A673 (cell line): ENCODE data around the gene RYR1. TPM values are rescaled to one million over a fixed set of nuclear protein-coding genes. Genes with fewer than 3 reads are reported as not detected.
A peak's percentile ranks its signal among the peaks of the same experiment; 100 is the strongest.

ENCODE experiments used
- BruUV-seq: library from RNA; stranded (reverse); fragments of 400-500 nt; replicated peaks from 2 replicates; lab custom pipeline; 2021; lab: Mats Ljungman, UMichigan
- CTCF ChIA-PET: fragments of 300-600 bp; sonication (Branson Sonifier 250); formaldehyde crosslinking; loops from one replicate; lab custom pipeline; 2022; ENCODE audit warnings: antibody characterized with exemption; lab: Charles Lee
- POLR2A ChIA-PET: fragments of 300-600 bp; sonication (Branson Sonifier 250); formaldehyde crosslinking; loops from one replicate; lab custom pipeline; 2022; ENCODE audit warnings: antibody characterized with exemption; ENCODE audit not compliant: low non-redundant PET; lab: Charles Lee
- DNase-seq: peaks from one replicate; pipeline ENCODE4 v3.0.0-alpha.2; 2015; ENCODE audit warnings: low spot score
- H3K27ac ChIP-seq: fragments of 200-600 bp; sonication (generic); 2 replicates; pipeline ENCODE4 v1.5.1; 2016; ENCODE audit warnings: mixed run types, low read depth, mild to moderate bottlenecking, mixed read lengths, antibody characterized with exemption, low read length; ENCODE audit not compliant: poor library complexity, severe bottlenecking
- H3K27me3 ChIP-seq: fragments of 200-600 bp; sonication (generic); replicated peaks from 2 replicates; pipeline ENCODE4 v1.6.1; 2017; ENCODE audit warnings: mixed run types, low read depth, mild to moderate bottlenecking, mixed read lengths, antibody characterized with exemption, low read length; ENCODE audit not compliant: insufficient read depth, poor library complexity
- H3K36me3 ChIP-seq: fragments of 200-600 bp; sonication (generic); 2 replicates; pipeline ENCODE4 v1.6.1; 2016; ENCODE audit warnings: mixed run types, mild to moderate bottlenecking, mixed read lengths, antibody characterized with exemption, low read length; ENCODE audit not compliant: insufficient read depth, poor library complexity, severe bottlenecking
- H3K4me1 ChIP-seq: fragments of 200-600 bp; sonication (generic); 2 replicates; pipeline ENCODE4 v1.6.1; 2017; ENCODE audit warnings: mixed run types, mild to moderate bottlenecking, mixed read lengths, antibody characterized with exemption, low read length; ENCODE audit not compliant: insufficient read depth, poor library complexity, severe bottlenecking
- H3K4me3 ChIP-seq: fragments of 200-600 bp; sonication (generic); 2 replicates; pipeline ENCODE4 v1.5.1; 2016; ENCODE audit warnings: low read depth, mixed run types, mild to moderate bottlenecking, mixed read lengths, low read length; ENCODE audit not compliant: poor library complexity, severe bottlenecking
- H3K9me3 ChIP-seq: fragments of 200-600 bp; sonication (generic); 2 replicates; pipeline ENCODE4 v1.6.1; 2016; ENCODE audit warnings: mixed run types, low read depth, mild to moderate bottlenecking, mixed read lengths, antibody characterized with exemption, low read length; ENCODE audit not compliant: poor library complexity, severe bottlenecking
- EZH2 ChIP-seq: fragments of 200-600 bp; sonication (generic); IDR thresholded peaks from 2 replicates; pipeline ENCODE4 v1.6.1; 2017; ENCODE audit warnings: borderline replicate concordance, low read depth, mild to moderate bottlenecking, mixed read lengths, antibody characterized with exemption, low read length; ENCODE audit not compliant: poor library complexity, severe bottlenecking
- intact Hi-C: fragments of 100-400 bp; cut with micrococcal nuclease; formaldehyde crosslinking; loops from one replicate; pipeline ENCODE4 v1.10.0; 2022; ENCODE audit not compliant: unreplicated experiment
- total RNA-seq: library from RNA; stranded (reverse); gene quantifications from 2 replicates; pipeline ENCODE4 v1.2.3, GENCODE V29; 2021
- TF ChIP-seq, protein P1 (sequence below): fragments of 300-800, 200-600 bp; sonication (generic); conservative IDR thresholded peaks from 2 replicates; pipeline ENCODE4 v1.5.1; 2017; ENCODE audit warnings: low read depth, mild to moderate bottlenecking, antibody characterized with exemption, low read length, moderate library complexity, mixed read lengths

The RYR1 gene
- total RNA-seq, 1 experiment from 2014 or later = 0.28 TPM

DNA sequence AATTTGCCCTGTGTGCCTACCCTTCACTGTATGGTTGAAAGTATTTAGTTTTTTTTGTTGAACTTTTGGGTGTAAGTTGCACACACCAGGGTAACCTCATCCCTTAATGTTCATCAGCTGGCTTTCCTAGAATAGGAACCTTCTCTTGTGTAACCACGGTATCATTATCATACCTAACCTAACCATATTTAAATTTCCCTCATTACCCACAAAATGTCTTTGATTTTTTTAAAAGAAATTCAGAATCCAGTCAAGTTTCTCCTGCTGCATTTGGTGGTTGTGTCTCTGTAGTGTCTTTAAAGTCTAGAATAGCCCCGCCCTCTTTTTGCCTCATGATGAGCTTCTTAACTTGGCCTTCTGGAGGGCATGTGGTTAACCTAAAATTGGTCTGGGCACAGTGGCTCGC, 80.3 kb downstream of the RYR1 start:
- intact Hi-C loops = loop anchor here (10.0 kb wide), 2 partner anchors 121 to 421 kb away; partner anchors contain the start of genes MRPS12 and SARS2
- POLR2A ChIA-PET = no interaction called here
- no peaks in the 10 kb centered on the region for H3K4me1 ChIP-seq

DNA sequence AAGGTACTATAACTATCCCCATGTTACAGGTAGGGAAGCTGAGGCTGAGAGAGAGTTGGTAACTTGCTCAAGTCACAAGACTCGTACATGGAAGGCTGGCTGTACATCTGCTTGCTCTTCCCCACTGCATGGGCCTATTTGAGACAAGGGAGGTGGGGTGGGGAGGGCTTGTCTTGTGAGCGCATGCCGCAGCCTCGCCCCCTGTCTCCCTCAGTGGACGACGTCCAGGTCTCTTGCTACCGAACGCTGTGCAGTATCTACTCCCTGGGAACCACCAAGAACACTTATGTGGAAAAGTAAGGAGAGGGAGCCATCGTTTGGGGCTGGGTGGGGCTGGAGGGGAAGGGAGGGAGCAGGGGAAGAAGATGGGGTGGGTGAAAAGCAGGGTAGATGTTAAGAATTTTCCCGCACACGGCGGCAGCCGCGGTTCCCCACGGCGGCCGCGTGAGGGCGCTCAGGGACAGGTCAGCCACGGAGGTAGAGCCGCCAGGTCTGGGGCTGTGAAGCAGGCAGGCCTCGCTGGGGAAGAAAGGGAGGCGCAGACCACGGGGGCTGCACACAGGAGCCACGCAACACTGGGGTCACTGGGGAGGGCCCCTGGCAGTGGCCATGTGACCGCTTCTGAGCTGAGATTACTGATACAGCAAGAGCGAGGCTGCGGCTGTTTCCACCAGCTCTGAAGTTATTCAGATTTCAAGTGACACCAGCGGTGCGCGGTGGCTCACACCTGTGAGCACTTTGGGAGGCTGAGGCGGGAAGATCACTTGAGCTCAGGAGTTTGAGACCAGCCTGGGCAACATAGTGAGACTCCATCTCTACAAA, 81.5 kb downstream of the RYR1 start:
- DNase-seq = peak; percentile 68
- Histone ChIP-seq H3K9me3 (no peaks in the 10 kb centered on the region), H3K4me3 (no peak overlapping the region), H3K4me1 (no peaks in the 10 kb centered on the region), H3K27me3 (no peaks in the 10 kb centered on the region), H3K36me3 (no peaks in the 10 kb centered on the region), H3K27ac (no peak overlapping the region)
- ChIA-PET POLR2A (no interaction called here), CTCF (interaction anchor here (0.5 to 1.5 kb wide), 3 partner anchors 40 to 120 kb away, joined by 3 read pairs; partner anchors contain the start of gene FAM98C)
- no peak for TF ChIP-seq EZH2
- TF ChIP-seq, protein P1, sequence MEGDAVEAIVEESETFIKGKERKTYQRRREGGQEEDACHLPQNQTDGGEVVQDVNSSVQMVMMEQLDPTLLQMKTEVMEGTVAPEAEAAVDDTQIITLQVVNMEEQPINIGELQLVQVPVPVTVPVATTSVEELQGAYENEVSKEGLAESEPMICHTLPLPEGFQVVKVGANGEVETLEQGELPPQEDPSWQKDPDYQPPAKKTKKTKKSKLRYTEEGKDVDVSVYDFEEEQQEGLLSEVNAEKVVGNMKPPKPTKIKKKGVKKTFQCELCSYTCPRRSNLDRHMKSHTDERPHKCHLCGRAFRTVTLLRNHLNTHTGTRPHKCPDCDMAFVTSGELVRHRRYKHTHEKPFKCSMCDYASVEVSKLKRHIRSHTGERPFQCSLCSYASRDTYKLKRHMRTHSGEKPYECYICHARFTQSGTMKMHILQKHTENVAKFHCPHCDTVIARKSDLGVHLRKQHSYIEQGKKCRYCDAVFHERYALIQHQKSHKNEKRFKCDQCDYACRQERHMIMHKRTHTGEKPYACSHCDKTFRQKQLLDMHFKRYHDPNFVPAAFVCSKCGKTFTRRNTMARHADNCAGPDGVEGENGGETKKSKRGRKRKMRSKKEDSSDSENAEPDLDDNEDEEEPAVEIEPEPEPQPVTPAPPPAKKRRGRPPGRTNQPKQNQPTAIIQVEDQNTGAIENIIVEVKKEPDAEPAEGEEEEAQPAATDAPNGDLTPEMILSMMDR = peak; percentile 92
- intact Hi-C loops = loop anchor here (10.0 kb wide), 2 partner anchors 120 to 420 kb away; partner anchors contain the start of genes MRPS12 and SARS2
- no TSS peak for BruUV-seq

More for the DNA sequence above, 80.3 kb downstream of the RYR1 start:
- Histone ChIP-seq H3K4me3 (no peak overlapping the region), H3K27ac (no peak overlapping the region), H3K9me3 (no peaks in the 10 kb centered on the region), H3K36me3 (no peaks in the 10 kb centered on the region), H3K27me3 (no peaks in the 10 kb centered on the region)
- DNase-seq = no peak
- BruUV-seq = no TSS peak
- CTCF ChIA-PET = interaction anchor here (0.5 to 0.8 kb wide), 3 partner anchors 10 to 111 kb away, joined by 3 to 6 read pairs (median 4); partner anchors contain the start of gene FAM98C
- TF ChIP-seq EZH2 = no peak
- TF ChIP-seq, protein P1 = no peak

DNA sequence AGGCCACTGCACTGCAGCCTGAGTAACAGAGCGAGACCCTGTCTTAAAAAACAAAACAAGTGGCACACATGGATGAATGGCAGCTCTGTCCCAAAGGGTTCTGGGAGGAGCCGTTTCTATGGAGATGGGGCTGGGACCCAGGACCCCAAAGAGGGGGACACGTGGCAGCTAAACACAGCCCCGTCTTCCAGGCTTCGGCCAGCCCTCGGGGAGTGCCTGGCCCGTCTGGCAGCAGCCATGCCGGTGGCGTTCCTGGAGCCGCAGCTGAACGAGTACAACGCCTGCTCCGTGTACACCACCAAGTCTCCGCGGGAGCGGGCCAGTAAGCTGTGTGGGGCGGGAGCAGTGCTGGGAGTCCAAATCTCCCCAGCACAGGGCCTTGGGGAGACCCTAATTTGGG, 82.4 kb downstream of the RYR1 start:
- POLR2A ChIA-PET = no interaction called here
- no peak overlapping the region for H3K4me3 ChIP-seq
- H3K27ac ChIP-seq = no peak overlapping the region
- no peaks in the 10 kb centered on the region for H3K9me3 ChIP-seq
- no peaks in the 10 kb centered on the region for H3K36me3 ChIP-seq
- DNase-seq = no peak
- no peaks in the 10 kb centered on the region for H3K27me3 ChIP-seq
- H3K4me1 ChIP-seq = no peaks in the 10 kb centered on the region
- intact Hi-C loops = loop anchor here (10.0 kb wide), 2 partner anchors 119 to 419 kb away; partner anchors contain the start of genes MRPS12 and SARS2
- TF ChIP-seq, protein P1 = no peak
- TF ChIP-seq EZH2 = no peak
- no TSS peak for BruUV-seq
- CTCF ChIA-PET = interaction anchor here (0.5 to 1.5 kb wide), 3 partner anchors 39 to 383 kb away, joined by 3 to 5 read pairs (median 3); no protein-coding TSS in a partner anchor
